ENCODE results near the gene CORO2B.

The CORO2B gene

DNA sequence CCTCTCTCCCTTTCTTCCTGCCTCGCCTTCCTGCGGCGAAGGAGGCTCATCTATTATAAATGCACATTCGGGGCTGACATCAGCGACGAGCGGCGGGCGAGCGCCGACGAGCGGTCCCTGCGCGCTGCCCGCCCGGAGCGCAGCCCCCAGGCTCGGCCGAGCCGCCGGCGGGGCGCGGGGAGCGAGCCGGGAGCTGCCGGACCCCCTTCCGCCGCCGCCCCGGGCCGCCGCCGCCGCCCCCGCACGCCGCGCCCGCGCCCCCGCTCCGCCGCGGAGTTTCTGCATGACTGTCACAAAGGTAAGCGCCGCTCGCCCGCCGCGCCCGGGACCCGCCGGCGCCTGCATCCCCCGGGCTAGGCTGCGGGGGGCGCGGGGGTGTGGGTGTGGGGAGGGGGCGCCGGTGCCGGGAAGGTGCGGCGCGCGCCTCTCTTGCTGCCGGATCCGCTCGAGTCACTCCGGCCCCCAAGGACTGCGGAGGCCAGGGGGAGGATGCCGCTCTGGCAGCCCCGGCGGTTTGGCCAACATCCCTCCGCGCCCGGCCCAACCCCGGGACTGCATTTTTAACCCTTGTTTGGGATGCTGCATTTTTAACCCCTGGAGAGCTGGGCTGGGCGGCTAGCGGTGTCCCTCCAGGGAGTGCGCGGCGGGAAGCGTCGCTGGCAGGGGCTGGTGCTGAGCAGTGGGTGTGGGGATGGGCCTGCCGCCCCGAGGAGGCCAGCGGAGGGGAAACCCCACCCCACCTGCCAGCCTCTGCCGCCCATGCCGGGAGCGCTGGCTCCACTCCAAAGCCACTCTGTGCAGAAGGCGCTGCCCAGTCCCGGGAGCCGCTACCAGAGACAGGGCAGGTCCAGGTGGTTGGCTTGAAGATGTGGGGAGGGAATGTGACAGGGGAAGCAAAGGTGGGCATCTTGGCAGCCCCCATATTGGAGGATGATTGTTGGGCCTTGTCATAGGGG, at the start of gene CORO2B:
Gene CORO2B (plus strand): TSS at position 14 of the 956 bp plus-strand sequence. CDS start 270 bp downstream, at position 284.
- Histone ChIP-seq H3K27me3 (ENCODE audit: insufficient read depth, low read length, poor library complexity) (peaks cover 3% of the 10 kb centered on the region), H3K27ac (ENCODE audit: low read length) (no peak within 1 kb of the TSS), H3K4me1 (ENCODE audit: insufficient read depth, low read length) (no peaks in the 10 kb centered on the region), H3K4me2 (ENCODE audit: insufficient read depth, low read length) (no peak within 1 kb of the TSS), H2AFZ (ENCODE audit: low read depth, low read length) (no peak within 1 kb of the TSS), H3K36me3 (ENCODE audit: insufficient read depth, low read length) (no peaks in the 10 kb centered on the region), H3K79me2 (ENCODE audit: insufficient read depth, low read length) (no peaks in the 10 kb centered on the region), H3K9ac (ENCODE audit: low read depth, low read length) (no peak within 1 kb of the TSS), H4K20me1 (ENCODE audit: insufficient read depth, low read length) (no peaks in the 10 kb centered on the region), H3K9me3 (ENCODE audit: insufficient read depth, low read length, severe bottlenecking) (no peaks in the 10 kb centered on the region), H3K4me3 (ENCODE audit: low read depth in 1 of 2, low read length in 2 of 2) (no peak within 1 kb of the TSS)
- DNase-seq (no peak), ATAC-seq (ENCODE audit: insufficient read depth, low read depth) (no peak)
- no peak for TF ChIP-seq CTCF (IDR thresholded peaks at IDR 0.05; ENCODE audit: borderline replicate concordance, extremely low read depth, low read length, poor library complexity, severe bottlenecking)
- no peak for TF ChIP-seq EZH2 (IDR thresholded peaks at IDR 0.05; ENCODE audit: borderline replicate concordance, low read depth, low read length, severe bottlenecking)

- Histone ChIP-seq H3K27ac (ENCODE audit: low read length) (no peak overlapping the region), H3K36me3 (ENCODE audit: insufficient read depth, low read length) (no peaks in the 10 kb centered on the region), H2AFZ (ENCODE audit: low read depth, low read length) (no peak overlapping the region), H3K9me3 (ENCODE audit: insufficient read depth, low read length, severe bottlenecking) (no peaks in the 10 kb centered on the region), H3K4me2 (ENCODE audit: insufficient read depth, low read length) (no peak overlapping the region), H3K9ac (ENCODE audit: low read depth, low read length) (no peak overlapping the region), H3K27me3 (ENCODE audit: insufficient read depth, low read length, poor library complexity) (peaks cover 6% of the 10 kb centered on the region), H3K4me1 (ENCODE audit: insufficient read depth, low read length) (no peaks in the 10 kb centered on the region), H3K79me2 (ENCODE audit: insufficient read depth, low read length) (no peaks in the 10 kb centered on the region), H4K20me1 (ENCODE audit: insufficient read depth, low read length) (no peaks in the 10 kb centered on the region), H3K4me3 (ENCODE audit: low read depth in 1 of 2, low read length in 2 of 2) (no peak overlapping the region)
- TF ChIP-seq EZH2 (IDR thresholded peaks at IDR 0.05; ENCODE audit: borderline replicate concordance, low read depth, low read length, severe bottlenecking) (no peak), CTCF (IDR thresholded peaks at IDR 0.05; ENCODE audit: borderline replicate concordance, extremely low read depth, low read length, poor library complexity, severe bottlenecking) (no peak)
- ATAC-seq (ENCODE audit: insufficient read depth, low read depth) (no peak), DNase-seq (no peak)
Observed at GRCh38 chr15:68531387-68532179, 47.2 kb upstream of the CORO2B start.

GRCh38 chr15:68536331-68537095, 42.3 kb upstream of the CORO2B start:
- no peak overlapping the region for H3K4me3 ChIP-seq (ENCODE audit: low read depth in 1 of 2, low read length in 2 of 2)
- no peak overlapping the region for H3K4me2 ChIP-seq (ENCODE audit: insufficient read depth, low read length)
- H3K79me2 ChIP-seq (ENCODE audit: insufficient read depth, low read length) = no peaks in the 10 kb centered on the region
- no peaks in the 10 kb centered on the region for H3K9me3 ChIP-seq (ENCODE audit: insufficient read depth, low read length, severe bottlenecking)
- no peak for ATAC-seq (ENCODE audit: insufficient read depth, low read depth)
- no peak for DNase-seq
- TF ChIP-seq EZH2 (IDR thresholded peaks at IDR 0.05; ENCODE audit: borderline replicate concordance, low read depth, low read length, severe bottlenecking) = no peak
- no peak for TF ChIP-seq CTCF (IDR thresholded peaks at IDR 0.05; ENCODE audit: borderline replicate concordance, extremely low read depth, low read length, poor library complexity, severe bottlenecking)
- H3K27me3 ChIP-seq (ENCODE audit: insufficient read depth, low read length, poor library complexity) = peaks cover 4% of the 10 kb centered on the region
- H2AFZ ChIP-seq (ENCODE audit: low read depth, low read length) = no peak overlapping the region
- no peaks in the 10 kb centered on the region for H3K36me3 ChIP-seq (ENCODE audit: insufficient read depth, low read length)
- no peak overlapping the region for H3K27ac ChIP-seq (ENCODE audit: low read length)
- no peaks in the 10 kb centered on the region for H3K4me1 ChIP-seq (ENCODE audit: insufficient read depth, low read length)
- no peak overlapping the region for H3K9ac ChIP-seq (ENCODE audit: low read depth, low read length)
- H4K20me1 ChIP-seq (ENCODE audit: insufficient read depth, low read length) = no peaks in the 10 kb centered on the region

All from DND-41 (cell line).